Brain microvascular endothelial cell (primary cell): ENCODE results near the gene FIBCD1.

ENCODE experiments used
- DNase-seq: peaks from one replicate; pipeline ENCODE4 v3.0.0-alpha.2; 2020
- H3K27ac ChIP-seq: fragments of 250-450 bp; sonication (Bioruptor Pico); 2 replicates; pipeline ENCODE4 v1.5.1; 2020; ENCODE audit warnings: mild to moderate bottlenecking, moderate library complexity
- H3K27me3 ChIP-seq: fragments of 250-450 bp; sonication (Bioruptor Pico); replicated peaks from 2 replicates; pipeline ENCODE4 v1.5.1; 2020; ENCODE audit warnings: mild to moderate bottlenecking
- H3K36me3 ChIP-seq: fragments of 250-450 bp; sonication (Bioruptor Pico); replicated peaks from 2 replicates; pipeline ENCODE4 v1.5.1; 2020; ENCODE audit warnings: mild to moderate bottlenecking
- H3K4me3 ChIP-seq: 2 replicates; pipeline ENCODE4 v1.5.1; 2011; ENCODE audit warnings: low read depth, mild to moderate bottlenecking, control low read depth, low read length, moderate library complexity
- CTCF ChIP-seq: IDR thresholded peaks from 2 replicates; pipeline ENCODE4 v1.5.1; 2011; ENCODE audit warnings: low read depth, mild to moderate bottlenecking, moderate library complexity, low read length, control low read depth, inconsistent platforms; ENCODE audit errors: missing control alignments
- in situ Hi-C: cut with HindIII; loops from 2 replicates; pipeline ENCODE4 v1.10.0; 2017; ENCODE audit warnings: low sequenced_read_pairs, low pct_ligation_motif_present

Gene FIBCD1

GRCh38 chr9:130972277-130972956 lies 33.4 kb upstream of the FIBCD1 start:
- in situ Hi-C loops = no loop called here
- Histone ChIP-seq H3K4me3 (no peak overlapping the region), H3K36me3 (no peaks in the 10 kb centered on the region), H3K27me3 (peaks cover 62% of the 10 kb centered on the region), H3K27ac (no peak overlapping the region)
- no peak for TF ChIP-seq CTCF
- DNase-seq = no peak

GRCh38 chr9:130971294-130971849 lies 32.3 kb upstream of the FIBCD1 start:
- H3K27ac ChIP-seq = no peak overlapping the region
- no peak overlapping the region for H3K4me3 ChIP-seq
- no peak for DNase-seq
- no peaks in the 10 kb centered on the region for H3K36me3 ChIP-seq
- no peak for TF ChIP-seq CTCF
- H3K27me3 ChIP-seq = peaks cover 67% of the 10 kb centered on the region
- in situ Hi-C loops = no loop called here

GRCh38 chr9:130970855-130971254 lies 31.8 kb upstream of the FIBCD1 start:
- Histone ChIP-seq H3K27me3 (peaks cover 66% of the 10 kb centered on the region), H3K27ac (no peak overlapping the region), H3K36me3 (no peaks in the 10 kb centered on the region), H3K4me3 (no peak overlapping the region)
- TF ChIP-seq CTCF = no peak
- no peak for DNase-seq
- in situ Hi-C loops = no loop called here

DNA sequence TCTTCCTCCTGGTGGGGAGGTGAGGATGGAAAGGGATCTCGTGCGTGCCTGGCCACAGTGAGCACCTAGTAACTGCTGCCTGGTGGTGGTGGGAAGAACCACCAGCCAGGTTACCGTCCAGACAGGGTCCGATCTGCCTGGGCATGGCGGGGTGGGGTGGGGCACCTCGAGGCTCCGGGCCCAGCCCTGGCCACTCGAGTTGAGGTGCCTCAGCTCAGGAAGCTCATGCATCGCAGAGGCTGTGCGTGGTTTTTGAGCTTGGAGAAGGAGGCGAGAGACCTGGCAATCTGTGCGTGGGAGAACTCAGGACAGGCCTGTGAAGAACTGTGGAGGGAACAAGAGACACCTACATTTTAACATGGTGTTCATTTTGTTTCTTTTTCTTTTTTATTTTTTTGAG lies 31.0 kb upstream of the FIBCD1 start:
- DNase-seq = no peak
- TF ChIP-seq CTCF = no peak
- H3K27ac ChIP-seq = no peak overlapping the region

DNA sequence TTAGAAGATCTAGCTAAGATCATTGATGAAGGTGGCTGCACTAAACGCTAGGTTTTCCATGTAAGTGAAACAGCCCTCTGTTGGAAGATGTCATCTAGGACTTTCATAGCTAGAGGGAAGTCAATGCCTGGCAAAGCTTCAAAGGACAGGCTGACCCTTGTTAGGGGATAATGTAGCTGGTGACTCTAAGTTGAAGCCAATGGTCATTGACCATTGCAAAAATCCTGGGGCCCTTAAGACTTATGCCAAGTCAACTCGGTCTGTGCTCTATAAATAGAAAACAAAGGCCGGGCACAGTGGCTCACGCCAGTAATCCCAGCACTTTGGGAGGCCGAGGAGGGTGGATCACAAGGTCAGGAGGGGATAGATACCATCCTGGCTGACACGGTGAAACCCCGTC lies 26.6 kb upstream of the FIBCD1 start:
- Histone ChIP-seq H3K4me3 (no peak overlapping the region), H3K27me3 (peaks cover 31% of the 10 kb centered on the region), H3K27ac (no peak overlapping the region), H3K36me3 (no peaks in the 10 kb centered on the region)
- in situ Hi-C loops = no loop called here
- no peak for DNase-seq
- no peak for TF ChIP-seq CTCF

More for the DNA sequence above, 31.0 kb upstream of the FIBCD1 start:
- in situ Hi-C loops = no loop called here
- Histone ChIP-seq H3K36me3 (no peaks in the 10 kb centered on the region), H3K4me3 (no peak overlapping the region), H3K27me3 (peaks cover 66% of the 10 kb centered on the region)

GRCh38 chr9:130963916-130964315 lies 24.9 kb upstream of the FIBCD1 start:
- no peaks in the 10 kb centered on the region for H3K36me3 ChIP-seq
- DNase-seq = no peak
- peaks cover 30% of the 10 kb centered on the region for H3K27me3 ChIP-seq
- no peak for TF ChIP-seq CTCF
- in situ Hi-C loops = no loop called here
- H3K4me3 ChIP-seq = no peak overlapping the region
- H3K27ac ChIP-seq = no peak overlapping the region
